H1 (cell line): ENCODE measurements around the gene EXOC2. TPM values are rescaled to one million over a fixed set of nuclear protein-coding genes. Genes with fewer than 3 reads are reported as not detected.
A peak's percentile ranks its signal among the peaks of the same experiment; 100 is the strongest.

Source experiments
- CTCF ChIA-PET: fragments of 300-600 bp; sonication (Branson Sonifier 250); formaldehyde crosslinking; loops from one replicate; lab custom pipeline; 2021; ENCODE audit not compliant: partially characterized antibody; lab: Charles Lee
- POLR2A ChIA-PET: fragments of 300-600 bp; sonication (Branson Sonifier 250); formaldehyde crosslinking; loops from one replicate; lab custom pipeline; 2021; ENCODE audit warnings: inconsistent platforms; ENCODE audit not compliant: partially characterized antibody; lab: Charles Lee
- DNase-seq, 2 experiments: peaks; one replicate each; pipeline versions ENCODE4 v3.0.0 to v3.0.0-alpha.2; 2010 to 2022; ENCODE audit warnings: low spot score in 2 of 2, low read depth in 1 of 2, mixed read lengths in 1 of 2
- FAIRE-seq: peaks from 2 replicates; lab custom pipeline; 2011; peaks lifted over from hg19 to GRCh38; lab: Jason Lieb, UNC
- H2AFZ ChIP-seq: 2 replicates; pipeline ENCODE4 v1.8.1; 2012; ENCODE audit warnings: low read length, inconsistent platforms
- H2AK5ac ChIP-seq: 2 replicates; pipeline ENCODE4 v1.6.1; 2013; ENCODE audit warnings: low read depth, low read length
- H2BK120ac ChIP-seq: replicated peaks from 2 replicates; pipeline ENCODE3; 2013; ENCODE audit warnings: low read depth, low read length, inconsistent platforms
- H2BK12ac ChIP-seq: 2 replicates; pipeline ENCODE4 v1.6.1; 2013; ENCODE audit warnings: low read depth, low read length
- H2BK15ac ChIP-seq: 2 replicates; pipeline ENCODE4 v1.6.1; 2013; ENCODE audit warnings: low read length
- H2BK20ac ChIP-seq: 2 replicates; pipeline ENCODE4 v1.6.1; 2013; ENCODE audit warnings: low read length
- H2BK5ac ChIP-seq: 2 replicates; pipeline ENCODE4 v1.6.1; 2013; ENCODE audit warnings: low read depth, low read length
- H3K14ac ChIP-seq: 2 replicates; pipeline ENCODE4 v1.6.1; 2013; ENCODE audit warnings: inconsistent platforms; ENCODE audit not compliant: insufficient read length
- H3K18ac ChIP-seq: 2 replicates; pipeline ENCODE4 v1.6.1; 2013; ENCODE audit warnings: low read length; ENCODE audit errors: extremely low read depth
- H3K23ac ChIP-seq: 2 replicates; pipeline ENCODE4 v1.6.1; 2013; ENCODE audit warnings: inconsistent platforms; ENCODE audit not compliant: insufficient read length
- H3K23me2 ChIP-seq: 2 replicates; pipeline ENCODE4 v1.6.1; 2013; ENCODE audit warnings: low read depth, low read length
- H3K27ac ChIP-seq: 2 replicates; pipeline ENCODE4 v1.6.1; 2011; ENCODE audit warnings: low read depth, low read length, inconsistent platforms
- H3K27me3 ChIP-seq, 4 experiments: replicated peaks in 1 of 4; 1 replicate in 1 of 4; 2 replicates in 3 of 4; pipeline versions ENCODE4 v1.6.1 to v1.8.1; 2011 to 2013; ENCODE audit warnings: low read length in 3 of 4, mild to moderate bottlenecking in 3 of 4, inconsistent platforms in 2 of 4, mixed read lengths in 2 of 4, moderate library complexity in 1 of 4; ENCODE audit not compliant: control insufficient read depth in 3 of 4, insufficient read depth in 3 of 4; ENCODE audit errors: extremely low read depth in 1 of 4
- H3K36me3 ChIP-seq, 4 experiments: 2 replicates each; pipeline versions ENCODE4 v1.6.1 to v1.8.1; 2011 to 2013; ENCODE audit warnings: mild to moderate bottlenecking in 4 of 4, low read length in 3 of 4, moderate library complexity in 2 of 4, control low read depth in 1 of 4, inconsistent platforms in 1 of 4; ENCODE audit not compliant: insufficient read depth in 4 of 4, control insufficient read depth in 2 of 4
- H3K4ac ChIP-seq: replicated peaks from 2 replicates; pipeline ENCODE3; 2013; ENCODE audit warnings: low read length, low read depth, mixed read lengths, inconsistent platforms; ENCODE audit not compliant: insufficient read length
- H3K4me1 ChIP-seq, 4 experiments: replicated peaks in 1 of 4; 1 replicate in 1 of 4; 2 replicates in 3 of 4; pipeline versions ENCODE4 v1.6.1 to v1.8.1; 2011 to 2013; ENCODE audit warnings: low read length in 3 of 4, inconsistent platforms in 2 of 4, mixed read lengths in 1 of 4; ENCODE audit not compliant: insufficient read depth in 4 of 4, control insufficient read depth in 3 of 4
- H3K4me2 ChIP-seq, 2 experiments: 2 replicates each; pipeline versions ENCODE4 v1.6.1 to v1.8.1; 2011 to 2013; ENCODE audit warnings: low read depth in 2 of 2, low read length in 2 of 2, control low read depth in 1 of 2, inconsistent platforms in 1 of 2, mild to moderate bottlenecking in 1 of 2; ENCODE audit not compliant: insufficient read depth in 1 of 2
- H3K4me3 ChIP-seq, 4 experiments: fragments of 200-600, 300-600 bp in 1 of 4; sonication (generic), shearing (Covaris generic), sonication (Bioruptor Twin) in 1 of 4; 2 replicates each; pipeline versions ENCODE4 v1.5.1 to v1.8.1; 2011 to 2016; ENCODE audit warnings: low read length in 4 of 4, low read depth in 3 of 4, control low read depth in 2 of 4, inconsistent platforms in 2 of 4, mild to moderate bottlenecking in 2 of 4, mixed read lengths in 1 of 4, moderate library complexity in 1 of 4; ENCODE audit not compliant: insufficient read depth in 2 of 4; ENCODE audit errors: extremely low read depth in 1 of 4
- H3K56ac ChIP-seq: replicated peaks from 2 replicates; pipeline ENCODE3; 2013; ENCODE audit warnings: low read depth, mild to moderate bottlenecking, mixed read lengths, low read length, inconsistent platforms; ENCODE audit not compliant: insufficient read length
- H3K79me1 ChIP-seq: 2 replicates; pipeline ENCODE4 v1.6.1; 2013; ENCODE audit warnings: low read depth, low read length, control low read depth
- H3K79me2 ChIP-seq, 2 experiments: 2 replicates each; pipeline versions ENCODE4 v1.6.1 to v1.8.1; 2012 to 2013; ENCODE audit warnings: low read length in 2 of 2, mild to moderate bottlenecking in 2 of 2, inconsistent platforms in 1 of 2; ENCODE audit not compliant: insufficient read depth in 2 of 2, control insufficient read depth in 1 of 2
- H3K9ac ChIP-seq, 4 experiments: replicated peaks in 1 of 4; 1 replicate in 1 of 4; 2 replicates in 3 of 4; pipeline versions ENCODE4 v1.6.1 to v1.8.1; 2011 to 2013; ENCODE audit warnings: low read depth in 3 of 4, low read length in 3 of 4, control low read depth in 2 of 4, mild to moderate bottlenecking in 2 of 4, moderate library complexity in 2 of 4, inconsistent platforms in 1 of 4; ENCODE audit errors: extremely low read depth in 1 of 4
- H3K9me3 ChIP-seq, 2 experiments: 2 replicates each; pipeline versions ENCODE4 v1.6.1 to v1.8.1; 2012 to 2013; ENCODE audit warnings: mild to moderate bottlenecking in 2 of 2, moderate library complexity in 2 of 2, control low read depth in 1 of 2, inconsistent platforms in 1 of 2, low read depth in 1 of 2, low read length in 1 of 2, mixed read lengths in 1 of 2; ENCODE audit not compliant: insufficient read depth in 2 of 2
- H4K20me1 ChIP-seq, 2 experiments: replicated peaks in 1 of 2; 2 replicates each; pipeline versions ENCODE3 to v1.8.1; 2011 to 2013; ENCODE audit warnings: inconsistent platforms in 2 of 2, low read length in 2 of 2, mild to moderate bottlenecking in 1 of 2; ENCODE audit not compliant: insufficient read depth in 2 of 2, control insufficient read depth in 1 of 2
- H4K5ac ChIP-seq: 2 replicates; pipeline ENCODE4 v1.6.1; 2013; ENCODE audit warnings: low read length, low read depth, mixed read lengths, inconsistent platforms; ENCODE audit not compliant: insufficient read length
- H4K8ac ChIP-seq: 2 replicates; pipeline ENCODE4 v1.8.0; 2013; ENCODE audit warnings: mild to moderate bottlenecking, moderate library complexity, low read length, inconsistent platforms; ENCODE audit not compliant: insufficient read depth; ENCODE audit errors: extremely low read depth
- H4K91ac ChIP-seq: replicated peaks from 2 replicates; pipeline ENCODE3; 2013; ENCODE audit warnings: low read length, mixed read lengths, inconsistent platforms; ENCODE audit not compliant: insufficient read length
- ATF3 ChIP-seq: IDR thresholded peaks from 2 replicates; pipeline ENCODE4 v1.6.1; 2011; ENCODE audit warnings: low read depth, mild to moderate bottlenecking, low read length; ENCODE audit not compliant: insufficient read depth
- BRCA1 ChIP-seq: IDR thresholded peaks from 2 replicates; pipeline ENCODE4 v1.6.1; 2012; ENCODE audit warnings: low read depth, low read length, improper control_type of control experiment
- CEBPB ChIP-seq: IDR thresholded peaks from 2 replicates; pipeline ENCODE4 v1.6.1; 2012; ENCODE audit warnings: low read depth, low read length
- KDM4A ChIP-seq: IDR thresholded peaks from one replicate; pipeline ENCODE4 v1.7.1; 2012; ENCODE audit warnings: low read depth, mild to moderate bottlenecking, moderate library complexity, low read length, inconsistent platforms; ENCODE audit not compliant: severe bottlenecking
- PHF8 ChIP-seq: fragments of 200-600 bp; sonication (generic); conservative IDR thresholded peaks from 2 replicates; pipeline ENCODE4 v1.7.1; 2012; ENCODE audit warnings: low read depth, mild to moderate bottlenecking, inconsistent platforms, low read length, moderate library complexity
- POLR2A ChIP-seq, 2 experiments: IDR thresholded peaks; 1 replicate in 1 of 2; 2 replicates in 1 of 2; pipeline ENCODE4 v1.6.1; 2011; ENCODE audit warnings: low read depth in 2 of 2, low read length in 2 of 2, mild to moderate bottlenecking in 2 of 2; ENCODE audit errors: control extremely low read depth in 1 of 2
- POU5F1 ChIP-seq: IDR thresholded peaks from 2 replicates; pipeline ENCODE4 v1.6.1; 2011; ENCODE audit warnings: low read depth, mild to moderate bottlenecking, low read length, moderate library complexity
- RFX5 ChIP-seq: IDR thresholded peaks from 2 replicates; pipeline ENCODE4 v1.6.1; 2011; ENCODE audit warnings: low read depth, low read length, improper control_type of control experiment, borderline replicate concordance
- RNF2 ChIP-seq: fragments of 200-900, 300-1000 bp; sonication (generic); IDR thresholded peaks from 2 replicates; pipeline ENCODE4 v1.7.1; 2016; ENCODE audit warnings: borderline replicate concordance, low read depth, mild to moderate bottlenecking, antibody characterized with exemption, low read length; ENCODE audit not compliant: poor library complexity, severe bottlenecking; ENCODE audit errors: missing control alignments
- SAP30 ChIP-seq: fragments of 300-600 bp; sonication (generic); IDR thresholded peaks from 2 replicates; pipeline ENCODE4 v1.7.1; 2012; ENCODE audit warnings: low read length, moderate library complexity, mild to moderate bottlenecking, inconsistent platforms; ENCODE audit not compliant: insufficient read depth, insufficient replicate concordance
- SIRT6 ChIP-seq: IDR thresholded peaks from one replicate; pipeline ENCODE4 v1.7.1; 2012; ENCODE audit warnings: low read length, inconsistent platforms
- SIX5 ChIP-seq: IDR thresholded peaks from 2 replicates; pipeline ENCODE4 v1.6.1; 2011; ENCODE audit warnings: mild to moderate bottlenecking, low read depth, low read length
- TEAD4 ChIP-seq: IDR thresholded peaks from 2 replicates; pipeline ENCODE4 v1.6.1; 2012; ENCODE audit warnings: low read depth, low read length, inconsistent platforms, mixed read lengths
- WGBS, 2 experiments: shearing (Covaris generic) in 1 of 2; methylation state at CpG; one replicate each; pipeline versions ENCODE4 v1.1.6 to v1.1.7; 2013 to 2015; ENCODE audit warnings: low lambda C conversion rate in 2 of 2, mixed read lengths in 2 of 2, inconsistent platforms in 1 of 2, low coverage in 1 of 2, missing lambda C conversion rate in 1 of 2; ENCODE audit not compliant: insufficient replicate concordance in 2 of 2, insufficient coverage in 1 of 2, insufficient read length in 1 of 2; ENCODE audit errors: extremely low coverage in 1 of 2, missing lambda C conversion rate in 1 of 2; 5-methylcytosine and 5-hydroxymethylcytosine counted together
- polyA plus RNA-seq, 7 experiments: library from polyadenylated mRNA; depleted of rRNA in 3 of 7; stranded (reverse) in 5 of 7; unstranded in 2 of 7; fragments of >200 nt in 5 of 7; fragments of 200-250 nt in 2 of 7; gene quantifications; 1 replicate in 5 of 7; 2 replicates in 1 of 7; 4 replicates in 1 of 7; pipeline versions ENCODE4 v1.2.1 to v1.2.3, GENCODE V29; 2011 to 2013; ENCODE audit warnings: missing spikeins in 2 of 7, mixed read lengths in 2 of 7
- total RNA-seq: library from RNA; stranded (reverse); fragmentation: NEBNext Ultra II Directional; extraction: Animal tissue kit (Norgen Biotek cat#: 25700); gene quantifications from 2 replicates; pipeline ENCODE4 v1.2.1, GENCODE V29; 2021

The EXOC2 gene
- total and polyA plus RNA-seq, 2 of the 8 experiments (the other 6 are each of a cell fraction or from before 2014, with no cell fraction given), result 25.5 to 44.4 TPM

GRCh38 chr6:583116-583515 lies 109.8 kb downstream of the EXOC2 start:
- Histone ChIP-seq H3K9ac (no peak overlapping the region), H4K8ac (no peak overlapping the region), H3K36me3 (no peaks in the 10 kb centered on the region; a peak in 1 of 8 replicates), H3K79me2 (no peaks in the 10 kb centered on the region; a peak in 1 of 4 replicates), H3K4me1 (peaks cover 4 to 16% (median 8%) of the 10 kb centered on the region in 4 experiments; a peak in 4 of 7 replicates), H4K91ac (no peak overlapping the region), H2BK120ac (no peak overlapping the region), H2BK20ac (no peak overlapping the region), H3K9me3 (no peaks in the 10 kb centered on the region), H2BK15ac (no peak overlapping the region), H3K27me3 (no peaks in the 10 kb centered on the region), H2BK5ac (no peak overlapping the region), H2AK5ac (no peak overlapping the region), H3K23ac (no peak overlapping the region), H3K23me2 (no peaks in the 10 kb centered on the region), H2AFZ (no peak overlapping the region), H3K18ac (no peak overlapping the region), H3K79me1 (no peaks in the 10 kb centered on the region; the same call in 1 of the 2 replicates), H3K27ac (no peak overlapping the region), H4K20me1 (peaks cover 1 to 4% of the 10 kb centered on the region in 2 experiments), H3K4me2 (peak overlapping the region; percentile 58 to 71; a peak in 2 of 4 replicates), H3K4me3 (0 out of 8 replicates have a peak overlapping the region, but pooled peaks of 1 of the 4 experiments have one; percentile 28), H4K5ac (no peak overlapping the region), H2BK12ac (no peak overlapping the region), H3K4ac (no peak overlapping the region), H3K56ac (no peak overlapping the region), H3K14ac (no peak overlapping the region)
- POLR2A ChIA-PET, result interaction anchor here (0.8 to 1.0 kb wide), 3 partner anchors 8 to 97 kb away, joined by 3 read pairs; no protein-coding TSS in a partner anchor
- 75% methylated on average over 1 of the region's 1 CpG; no CpG with 5 or more reads in 1 of the 2 experiments for WGBS, 2 experiments
- CTCF ChIA-PET, result interaction anchor here (0.7 to 2.7 kb wide), 6 partner anchors 10 to 305 kb away, joined by 3 to 29 read pairs (median 4); no protein-coding TSS in a partner anchor
- FAIRE-seq (no peak), DNase-seq (no peak)
- TF ChIP-seq POLR2A (IDR thresholded peaks at IDR 0.05; ENCODE audit: control extremely low read depth in 1 of 2, low read depth in 2 of 2, low read length in 2 of 2) (no peak), SIX5 (no peak), SAP30 (no peak), CEBPB (no peak), ATF3 (no peak), RNF2 (no peak), POU5F1 (no peak), TEAD4 (no peak), SIRT6 (no peak), BRCA1 (no peak), RFX5 (no peak), PHF8 (no peak), KDM4A (no peak)
